GM21619 (cell line): ENCODE measurements around the gene TNFAIP8L3.

Source experiments
- ATAC-seq: cut with Tn5 transposase; IDR thresholded peaks from one replicate; pipeline ENCODE4 v1.9.1; 2021; ENCODE audit not compliant: unreplicated experiment

The TNFAIP8L3 gene

GRCh38 chr15:51090753-51091152 is 4.0 kb downstream of the TNFAIP8L3 start:
- ATAC-seq: no peak

DNA sequence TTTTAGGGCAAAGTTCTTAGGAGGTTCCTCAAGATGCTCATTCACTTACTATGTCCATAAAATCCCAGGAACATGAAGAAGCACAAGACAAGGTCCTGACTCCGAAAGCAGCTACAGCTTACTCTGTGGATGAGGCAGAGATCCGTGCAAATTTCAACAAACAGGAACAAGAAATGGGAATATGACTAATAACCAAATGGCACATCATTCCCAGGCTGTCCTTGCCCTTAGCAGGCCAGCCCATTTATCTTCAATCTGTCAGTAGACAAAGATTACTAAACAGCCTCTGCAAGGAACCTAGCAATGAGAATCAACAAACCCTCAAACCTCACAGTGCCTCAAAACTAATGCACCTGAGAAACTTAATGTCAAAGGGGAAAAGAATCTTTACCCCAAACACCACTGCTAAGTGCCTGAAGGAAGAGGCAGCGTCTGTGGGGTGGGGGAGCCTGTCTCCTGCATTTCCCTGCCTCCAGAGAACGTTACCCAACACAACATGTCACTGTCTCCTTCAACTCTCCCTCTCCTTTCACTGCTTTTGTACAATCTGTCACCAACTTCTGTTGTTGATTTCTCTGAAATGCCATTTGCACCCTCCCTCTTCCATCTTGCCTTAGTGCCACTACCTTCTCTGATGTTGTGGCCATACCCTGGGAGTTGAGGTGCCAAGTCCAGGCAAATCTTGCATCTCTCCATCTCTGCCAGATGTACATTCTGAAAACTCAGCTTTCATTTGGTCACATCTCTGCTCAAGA is 4.8 kb downstream of the TNFAIP8L3 start:
- ATAC-seq: no peak

DNA sequence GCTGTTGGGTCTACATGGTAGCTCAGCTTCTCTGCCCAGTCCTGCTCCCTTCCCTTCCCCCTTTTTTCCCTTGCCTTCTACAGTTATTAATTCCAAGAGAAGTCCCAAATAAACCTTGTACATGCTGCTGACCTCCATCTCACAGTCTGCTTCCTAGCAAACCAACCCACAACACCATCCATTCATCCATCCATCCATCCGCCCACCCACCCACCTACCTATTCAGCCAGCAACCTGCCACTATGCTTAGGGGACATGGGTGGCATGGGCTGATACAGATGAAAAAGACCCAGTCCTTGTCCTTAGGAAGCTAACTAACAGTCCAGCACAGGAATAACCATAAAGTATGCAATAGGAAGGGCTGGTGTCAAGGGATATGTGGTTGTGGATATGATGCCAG is 5.7 kb downstream of the TNFAIP8L3 start:
- no peak for ATAC-seq

DNA sequence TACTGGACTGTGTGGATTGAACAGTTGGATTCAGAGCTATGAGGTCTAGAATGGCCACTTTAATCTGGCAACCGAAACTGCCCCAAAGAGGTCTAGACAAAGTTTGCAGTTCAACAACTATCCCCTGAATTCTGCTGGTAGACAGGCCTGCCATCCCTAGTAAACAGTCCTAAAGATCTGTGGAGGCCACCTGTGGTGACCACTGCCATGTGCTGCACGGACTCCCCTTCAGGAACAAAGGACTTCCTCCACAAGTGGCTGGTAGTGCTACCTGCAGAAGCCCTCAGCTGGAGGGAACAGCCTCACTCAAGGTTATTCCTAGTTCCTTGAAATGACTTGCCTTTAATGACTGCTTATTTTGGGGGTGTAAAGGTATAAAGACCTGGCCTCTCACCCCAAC is 6.1 kb downstream of the TNFAIP8L3 start:
- ATAC-seq: no peak

GRCh38 chr15:51087513-51087912 is 7.2 kb downstream of the TNFAIP8L3 start:
- no peak for ATAC-seq

GRCh38 chr15:51086409-51086808 is 8.3 kb downstream of the TNFAIP8L3 start:
- ATAC-seq: no peak

- no peak for ATAC-seq
Measured at GRCh38 chr15:51085764-51086163, 8.9 kb downstream of the TNFAIP8L3 start.

DNA sequence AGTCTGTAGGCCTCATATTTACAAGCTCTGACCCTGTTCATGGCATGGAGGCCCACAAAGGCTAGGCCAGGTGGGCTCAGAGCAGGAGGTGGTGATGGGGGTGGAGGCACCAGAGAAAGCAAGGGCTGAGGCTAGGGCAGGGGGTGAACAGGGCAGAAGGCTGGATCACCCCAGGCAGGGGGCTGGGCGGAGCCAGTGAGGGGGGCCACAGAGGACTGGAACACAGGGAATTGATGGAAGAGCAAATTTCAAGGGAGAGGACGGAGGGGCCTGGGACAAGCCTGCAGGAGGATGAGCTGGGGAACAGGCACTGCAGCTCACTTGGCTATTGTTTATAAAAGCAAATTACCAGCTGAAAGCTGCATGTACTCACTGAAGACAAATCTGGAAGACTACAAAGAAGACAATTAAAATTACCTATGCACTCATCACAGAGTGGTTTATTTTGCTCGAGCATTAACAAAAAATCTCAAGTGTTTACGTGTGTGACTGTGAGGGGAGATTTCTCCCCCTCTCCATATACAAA is 11.0 kb downstream of the TNFAIP8L3 start:
- ATAC-seq: no peak

DNA sequence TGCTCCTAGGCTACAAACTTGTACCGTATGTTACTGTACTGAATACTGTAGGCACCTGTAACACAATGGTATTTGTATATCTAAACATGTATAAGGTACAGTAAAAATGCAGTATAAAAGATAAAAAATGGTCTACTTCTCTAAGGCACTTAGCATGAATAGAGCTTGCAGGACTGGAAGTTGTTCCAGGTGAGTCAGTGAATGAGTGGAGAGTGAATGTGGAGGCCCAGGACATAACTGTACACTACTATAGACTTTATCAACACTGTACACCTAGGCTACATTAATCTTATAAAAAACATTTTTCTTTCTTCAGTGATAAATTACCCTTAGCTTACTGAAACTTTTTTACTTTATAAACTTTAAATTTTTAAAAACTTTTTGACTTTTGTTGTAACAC is 12.5 kb downstream of the TNFAIP8L3 start:
- ATAC-seq: no peak

DNA sequence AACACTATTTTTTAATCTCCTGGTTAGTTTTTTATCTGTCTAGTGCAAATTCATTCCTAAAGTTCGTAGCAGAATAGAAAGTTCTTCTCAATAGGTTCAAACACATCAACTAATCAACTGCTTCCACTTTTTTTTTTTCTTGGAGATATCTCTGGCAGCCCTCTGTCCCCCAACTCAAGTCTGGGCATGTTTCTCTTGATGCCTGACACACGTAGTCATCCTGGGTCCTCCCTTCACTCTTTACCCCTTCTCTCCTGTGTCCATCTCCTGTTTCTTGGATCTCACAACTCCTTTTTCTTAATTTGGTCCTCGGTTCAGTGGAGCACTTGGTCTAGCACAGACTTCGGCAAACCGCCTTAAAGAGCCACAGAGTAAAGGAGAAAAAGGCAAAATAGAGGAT is 14.4 kb downstream of the TNFAIP8L3 start:
- ATAC-seq: no peak

DNA sequence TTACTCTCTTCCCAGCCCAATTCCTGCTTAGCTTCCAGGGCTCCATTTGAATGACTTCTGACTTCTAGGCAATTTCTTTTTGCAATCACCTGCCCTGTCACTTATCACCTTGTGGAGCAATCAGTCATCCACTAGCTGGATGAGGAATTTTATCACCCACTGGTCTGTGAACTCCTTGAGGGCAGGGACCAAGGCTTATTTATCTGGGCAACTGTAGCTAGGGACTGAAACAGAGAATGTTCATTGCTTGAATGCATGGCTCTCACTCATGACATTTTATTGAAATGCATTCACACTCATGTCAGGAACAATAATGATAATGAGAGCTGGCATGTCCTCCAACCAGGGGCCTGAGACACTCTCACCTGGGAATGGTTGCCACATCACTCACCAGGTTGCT is 15.5 kb downstream of the TNFAIP8L3 start:
- no peak for ATAC-seq

- peak; percentile 57 for ATAC-seq
Measured at GRCh38 chr15:51077221-51078153, 17.2 kb downstream of the TNFAIP8L3 start.

DNA sequence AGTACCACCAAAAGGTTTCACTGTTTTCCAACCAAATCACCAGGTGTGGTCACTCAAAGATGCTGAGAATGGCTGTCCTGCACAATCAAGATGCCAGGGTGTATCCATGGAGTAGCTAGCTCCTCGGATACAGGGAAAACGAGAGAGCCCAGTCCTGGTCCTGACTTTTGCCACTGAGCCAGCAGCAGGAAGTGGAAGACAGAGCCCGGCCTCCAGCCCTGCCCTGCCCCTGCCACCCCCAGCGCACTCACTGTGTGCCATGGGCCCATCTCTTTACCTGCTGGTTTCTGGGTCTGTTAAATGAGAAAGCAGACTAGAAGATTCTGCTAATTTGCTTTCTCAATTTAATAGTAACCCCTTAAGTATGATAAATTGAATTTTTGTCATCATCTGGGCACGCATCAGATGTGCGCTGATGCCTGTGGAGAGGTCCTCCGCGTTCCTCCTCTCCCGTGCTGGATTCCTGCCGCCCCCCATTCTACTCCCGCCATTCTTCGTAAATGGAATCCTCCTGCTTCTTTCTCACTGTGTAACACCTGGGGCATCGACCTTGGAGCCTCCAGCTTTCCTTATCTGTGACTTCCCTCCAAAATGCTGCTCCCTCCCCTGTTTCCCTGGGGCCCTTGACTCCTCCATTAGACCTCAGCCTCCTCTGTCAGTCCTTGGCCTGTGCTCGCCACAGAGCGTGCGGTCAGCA is 18.0 kb downstream of the TNFAIP8L3 start:
- no peak for ATAC-seq

- no peak for ATAC-seq
Measured at GRCh38 chr15:51075826-51076523, 18.7 kb downstream of the TNFAIP8L3 start.

DNA sequence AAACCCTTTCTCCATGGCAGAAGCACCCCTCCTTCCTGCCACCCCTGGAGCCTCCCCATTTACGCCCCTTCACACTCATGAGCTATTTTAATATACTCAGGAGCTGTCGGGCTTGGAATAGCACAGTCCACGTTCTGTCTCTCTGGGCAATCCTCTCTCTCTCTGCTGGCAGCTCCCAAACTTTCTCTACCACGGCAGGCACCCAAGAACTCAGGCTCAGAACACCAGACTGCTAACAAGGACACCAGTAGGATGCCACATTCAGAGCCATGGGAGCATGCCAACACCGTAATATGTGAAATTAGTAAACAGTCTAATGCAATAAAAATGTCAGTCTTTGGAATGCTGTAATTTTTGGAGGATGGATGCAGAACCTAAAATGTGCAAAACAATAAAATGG is 19.3 kb downstream of the TNFAIP8L3 start:
- no peak for ATAC-seq

DNA sequence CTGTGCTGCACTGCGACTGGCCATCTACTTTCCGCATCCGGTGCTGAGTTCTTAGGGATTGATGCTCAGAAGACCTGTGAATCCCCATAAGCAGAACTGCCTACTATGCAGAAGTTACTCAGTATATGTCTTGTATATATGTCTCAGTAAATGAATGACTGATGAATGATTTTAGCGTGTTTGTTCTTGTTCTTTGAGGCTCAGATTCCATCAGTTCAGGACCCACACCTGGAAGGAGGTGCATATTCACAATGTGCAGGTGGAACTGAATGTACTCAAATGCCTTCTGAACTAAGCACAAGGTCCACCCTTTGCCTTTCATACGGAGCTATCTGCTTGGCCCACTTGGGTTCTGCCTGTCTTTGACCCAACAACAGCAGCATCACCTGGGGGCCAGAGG is 19.8 kb downstream of the TNFAIP8L3 start:
- no peak for ATAC-seq

DNA sequence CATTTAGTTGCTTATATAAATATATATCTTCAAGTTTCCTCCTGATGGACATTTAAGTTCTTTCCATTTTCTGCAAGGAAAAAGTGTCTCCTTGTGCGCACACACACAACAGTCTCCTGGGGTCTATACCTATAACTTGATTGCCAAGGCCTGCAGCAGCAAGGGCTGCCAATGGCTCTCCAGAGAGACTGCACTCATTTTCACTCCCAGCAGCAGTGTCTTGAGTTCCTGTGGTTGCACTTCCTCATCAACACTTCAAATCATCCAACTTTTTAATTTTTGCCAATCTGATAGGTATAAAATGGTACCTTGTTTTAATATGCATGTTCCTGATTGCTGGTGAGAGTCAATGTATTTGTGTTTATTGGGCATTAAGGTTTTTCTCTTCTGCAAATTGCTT is 23.1 kb downstream of the TNFAIP8L3 start:
- ATAC-seq: no peak

- ATAC-seq: no peak
Measured at GRCh38 chr15:51069983-51070382, 24.7 kb downstream of the TNFAIP8L3 start.

- ATAC-seq: no peak
Measured at GRCh38 chr15:51067510-51067909, 27.2 kb downstream of the TNFAIP8L3 start.

DNA sequence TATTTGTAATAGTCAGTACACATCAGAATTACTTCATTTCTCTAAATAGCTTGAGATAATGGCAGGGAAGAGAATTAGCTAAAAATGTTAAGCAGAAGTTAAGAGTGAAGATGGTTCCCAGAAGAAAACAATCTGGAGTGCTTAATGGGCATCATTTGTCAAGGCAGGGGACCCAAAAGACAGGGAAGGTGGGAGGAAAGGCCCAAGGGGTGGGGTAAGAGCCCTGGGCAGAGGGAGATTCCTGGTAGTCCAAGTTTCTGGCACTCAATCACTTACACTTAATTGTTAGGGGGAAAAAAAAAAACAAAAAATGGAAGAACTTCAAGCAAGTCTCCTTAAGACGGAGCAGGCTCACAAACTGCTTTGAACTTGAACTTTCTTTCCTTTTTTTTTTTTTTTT is 28.9 kb downstream of the TNFAIP8L3 start:
- no peak for ATAC-seq

DNA sequence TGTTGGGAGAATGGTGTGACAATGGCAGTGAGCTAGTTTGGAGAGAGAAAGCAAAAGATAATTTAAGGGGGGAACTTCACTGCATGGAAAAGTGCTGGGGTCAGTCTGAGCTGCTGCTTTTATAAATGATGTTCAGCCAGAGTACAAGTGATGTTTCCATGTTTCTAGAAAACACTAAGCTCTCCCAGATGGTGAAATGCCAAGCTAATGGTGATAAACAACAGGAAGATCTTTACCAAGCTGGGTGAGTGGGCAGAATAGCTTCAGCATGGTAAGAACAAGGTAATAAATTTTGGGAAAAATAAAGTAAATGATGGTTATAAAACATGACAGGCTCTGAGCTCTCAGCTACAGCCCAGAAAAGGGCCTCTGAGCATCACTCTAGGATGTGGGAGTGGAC is 29.4 kb downstream of the TNFAIP8L3 start:
- ATAC-seq: no peak
